NCI-H2081 (cell line): ENCODE results near the gene FRMD1.

ENCODE experiments used
- DNase-seq, 2 experiments: peaks; one replicate each; lab custom pipeline; 2025; lab: John Stamatoyannopoulos, UW

Gene FRMD1

DNA sequence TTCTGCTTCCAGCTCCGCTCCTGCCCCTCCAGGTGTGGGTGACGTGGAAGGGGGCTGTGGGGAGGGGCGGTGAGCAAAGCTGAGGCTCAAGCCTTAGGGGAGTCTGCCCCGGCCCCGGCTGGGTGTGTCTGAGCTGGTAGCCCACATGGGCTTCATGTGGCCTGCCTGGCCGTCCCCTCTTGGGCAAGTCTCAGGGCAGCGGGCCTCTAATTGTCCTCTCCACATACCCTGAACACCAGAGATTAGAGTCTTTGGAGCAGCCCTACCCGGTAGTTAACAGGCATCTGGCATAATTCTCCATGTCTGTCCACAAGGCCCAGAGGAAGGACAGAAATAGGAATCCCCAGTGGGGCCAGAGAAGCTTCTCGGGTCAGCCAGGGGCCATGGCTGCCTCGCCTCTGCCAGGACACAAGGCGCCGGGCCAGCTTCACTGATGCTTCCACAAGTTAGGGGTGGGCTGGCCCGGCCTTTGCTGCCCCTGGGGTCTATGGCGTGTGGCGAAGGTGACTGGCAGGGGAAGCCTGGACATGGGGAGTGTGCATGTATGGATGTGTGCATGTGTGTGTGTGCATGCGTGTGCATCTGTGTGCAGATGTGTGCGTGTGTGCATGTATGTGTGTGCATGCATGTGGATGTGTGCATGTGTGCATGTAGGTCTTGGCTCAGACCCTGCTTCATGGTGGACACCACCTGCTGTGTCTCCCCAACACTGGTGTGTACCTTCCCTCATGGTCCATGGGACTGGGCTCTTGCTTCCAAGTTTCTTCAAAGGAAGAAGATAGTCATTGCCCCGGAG, 24.0 kb downstream of the FRMD1 start:
- no peak for DNase-seq

- DNase-seq: no peak
These were observed 25.0 kb downstream of the FRMD1 start for GRCh38 chr6:168053957-168054471.

GRCh38 chr6:168053086-168053956, 25.7 kb downstream of the FRMD1 start:
- DNase-seq: no peak

DNA sequence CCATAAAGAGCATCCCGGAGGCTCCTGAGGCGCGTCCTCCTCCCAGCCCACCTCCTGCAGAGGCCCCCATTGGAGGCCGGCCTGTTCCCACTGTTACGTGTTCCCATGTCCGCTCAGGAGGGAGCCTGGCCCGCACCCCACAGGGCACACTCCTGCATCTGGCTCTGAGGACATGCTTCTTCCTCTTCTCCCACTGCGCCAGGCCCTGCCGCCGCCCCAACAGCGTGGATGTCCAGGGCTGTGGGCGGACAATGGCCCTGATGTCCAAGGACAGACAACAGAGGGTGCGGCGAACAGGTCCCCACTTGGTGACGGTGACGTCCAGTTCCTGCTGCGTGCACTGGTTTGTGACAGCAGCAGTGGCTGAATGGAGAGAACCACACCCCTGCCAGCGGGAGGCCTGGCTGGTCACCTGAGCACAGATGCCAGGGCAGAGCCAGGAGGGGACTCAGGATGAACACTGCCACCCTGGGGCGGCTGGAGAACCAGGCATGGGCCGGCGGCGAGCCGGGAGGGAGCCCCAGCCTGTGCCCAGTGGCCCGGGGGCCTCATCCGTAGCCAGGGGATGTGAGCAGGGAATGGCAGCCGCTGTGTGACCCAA, 26.6 kb downstream of the FRMD1 start:
- DNase-seq: no peak

DNA sequence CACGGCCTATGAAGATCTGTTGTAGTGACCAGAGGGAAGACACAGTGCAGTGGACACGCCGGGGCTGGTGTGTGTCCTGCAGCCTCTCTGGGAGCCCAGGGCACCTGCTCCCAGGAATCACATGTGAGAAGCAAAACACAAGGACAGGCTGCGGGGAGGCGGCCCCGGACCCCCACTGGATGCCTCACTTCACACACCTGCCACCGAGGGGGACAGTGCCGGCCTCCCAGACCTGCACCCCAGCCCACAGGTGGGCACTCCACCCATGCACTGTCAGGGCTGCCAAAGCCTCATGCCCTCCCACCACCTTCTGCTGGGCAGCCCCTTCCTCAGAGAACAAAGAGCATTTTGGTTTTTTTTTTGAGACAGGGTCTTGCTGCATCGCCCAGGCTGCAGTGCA, 27.4 kb downstream of the FRMD1 start:
- DNase-seq: no peak

- DNase-seq: no peak
These were observed 28.0 kb downstream of the FRMD1 start for GRCh38 chr6:168050881-168051586.

DNA sequence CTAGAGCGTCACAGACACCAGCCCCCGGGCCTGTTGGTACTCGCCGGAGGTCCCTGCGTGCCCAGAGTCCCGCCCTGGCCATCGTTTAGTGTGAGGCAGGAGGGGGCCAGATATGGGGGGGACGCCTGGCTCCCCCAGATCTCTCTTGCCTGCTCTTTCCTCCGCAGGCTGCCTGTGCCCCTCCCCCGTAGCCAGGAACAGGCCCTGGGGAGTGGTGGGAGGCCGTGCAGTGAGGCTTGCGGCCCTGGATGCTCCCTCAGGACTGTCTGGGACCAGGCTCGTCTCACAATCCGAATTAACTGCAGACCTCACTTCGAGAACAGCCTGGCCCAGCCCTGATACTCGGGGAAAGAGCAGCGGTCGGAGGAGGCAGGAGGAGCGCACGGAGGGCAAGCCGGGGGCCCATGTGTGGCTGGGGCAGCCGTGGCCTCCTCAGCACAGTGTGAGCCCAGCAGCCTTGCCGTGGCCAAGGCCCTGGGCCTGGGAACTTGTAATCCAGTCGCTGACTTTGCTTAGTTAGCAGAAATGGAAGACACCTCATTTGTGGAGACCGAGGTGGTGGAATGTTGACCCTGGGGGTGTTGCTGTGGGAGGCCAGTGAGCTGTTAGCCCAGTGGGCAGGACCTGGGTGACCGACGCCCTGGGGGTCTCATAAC, 28.7 kb downstream of the FRMD1 start:
- DNase-seq: no peak

DNA sequence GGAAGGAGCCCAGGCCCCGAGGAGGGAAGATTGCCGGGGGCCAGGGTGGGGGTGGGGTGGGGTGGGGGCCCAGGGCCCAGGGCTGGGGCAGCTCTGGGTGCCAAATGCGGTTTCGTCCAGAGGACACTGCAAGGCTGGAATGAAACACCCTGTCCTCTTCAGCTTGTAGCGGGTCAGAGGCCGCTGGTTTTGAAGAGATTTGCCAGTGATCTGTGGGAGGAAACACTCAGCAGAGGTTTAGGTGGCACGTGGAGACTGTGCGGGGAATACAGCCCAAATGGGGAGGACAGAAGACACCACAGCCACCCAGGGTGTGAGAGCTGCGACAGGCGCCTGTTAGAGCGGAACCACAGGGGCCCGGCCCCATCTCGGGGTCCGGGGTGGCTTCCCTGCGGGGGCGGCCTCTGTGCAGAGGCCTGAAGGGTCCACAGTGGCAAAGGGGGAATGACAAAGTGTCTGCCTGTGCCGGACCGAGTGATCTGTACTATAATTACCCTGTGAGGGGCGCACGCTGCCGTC, 29.2 kb downstream of the FRMD1 start:
- no peak for DNase-seq

- DNase-seq: no peak
These were observed 29.7 kb downstream of the FRMD1 start for GRCh38 chr6:168049277-168049676.

DNA sequence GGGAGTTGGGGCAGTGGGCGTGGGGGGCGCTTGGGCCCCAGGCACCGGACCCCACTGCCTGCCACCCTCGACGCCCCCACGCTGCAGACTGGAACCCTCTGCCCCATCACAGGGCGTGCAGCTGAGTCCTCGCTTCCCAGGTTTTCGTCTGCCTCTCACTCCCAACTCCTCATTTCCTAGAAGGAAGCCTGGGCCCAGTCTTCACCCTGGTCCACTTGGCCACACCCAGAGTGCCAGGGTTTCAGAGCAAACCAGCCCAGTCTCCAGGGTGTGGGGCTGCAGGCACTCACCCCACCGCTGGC, 30.3 kb downstream of the FRMD1 start:
- no peak for DNase-seq

DNA sequence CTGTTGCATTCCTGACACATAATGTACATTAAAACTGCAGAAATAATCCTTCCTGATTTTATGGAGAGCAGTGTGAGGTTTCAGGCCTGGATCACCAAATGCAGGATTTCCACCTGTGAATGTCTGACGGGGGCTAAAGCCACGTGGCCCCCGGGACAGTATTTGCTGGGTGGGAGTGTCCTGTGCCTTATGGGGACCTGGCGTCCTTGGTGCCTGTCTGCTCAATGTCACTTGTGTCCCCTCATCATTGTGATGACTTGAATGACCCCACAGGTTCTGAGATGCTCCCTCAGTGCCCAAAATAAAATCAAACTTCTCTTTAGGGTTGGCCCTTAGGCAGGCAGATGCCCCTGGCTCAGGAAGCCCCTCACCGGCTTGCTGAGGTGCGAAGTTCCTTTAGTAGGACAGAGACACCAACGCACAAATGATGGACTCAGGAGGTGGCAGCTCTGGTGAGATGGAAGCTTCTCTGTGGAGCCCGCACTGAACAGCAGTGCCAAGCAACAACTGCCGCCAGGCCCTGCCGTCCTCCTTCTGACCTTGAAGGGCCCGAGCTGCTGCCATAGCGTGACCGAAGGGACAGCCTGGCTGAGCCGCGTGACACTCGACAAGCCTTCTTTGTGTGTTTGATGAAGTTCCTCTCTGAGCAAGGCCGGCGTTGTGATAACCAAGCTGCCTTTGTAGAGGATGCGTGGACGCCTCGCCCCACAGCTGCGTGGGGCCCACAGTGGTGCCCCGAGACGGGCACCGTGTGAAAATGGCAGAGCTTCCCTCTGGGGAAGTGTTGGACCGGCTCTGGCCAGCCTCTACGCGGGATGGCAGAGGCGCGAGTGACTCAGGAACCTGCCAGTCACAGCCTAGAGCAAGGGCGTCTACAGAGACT, 30.9 kb downstream of the FRMD1 start:
- DNase-seq: no peak

GRCh38 chr6:168046696-168047095, 32.3 kb downstream of the FRMD1 start:
- DNase-seq: no peak

DNA sequence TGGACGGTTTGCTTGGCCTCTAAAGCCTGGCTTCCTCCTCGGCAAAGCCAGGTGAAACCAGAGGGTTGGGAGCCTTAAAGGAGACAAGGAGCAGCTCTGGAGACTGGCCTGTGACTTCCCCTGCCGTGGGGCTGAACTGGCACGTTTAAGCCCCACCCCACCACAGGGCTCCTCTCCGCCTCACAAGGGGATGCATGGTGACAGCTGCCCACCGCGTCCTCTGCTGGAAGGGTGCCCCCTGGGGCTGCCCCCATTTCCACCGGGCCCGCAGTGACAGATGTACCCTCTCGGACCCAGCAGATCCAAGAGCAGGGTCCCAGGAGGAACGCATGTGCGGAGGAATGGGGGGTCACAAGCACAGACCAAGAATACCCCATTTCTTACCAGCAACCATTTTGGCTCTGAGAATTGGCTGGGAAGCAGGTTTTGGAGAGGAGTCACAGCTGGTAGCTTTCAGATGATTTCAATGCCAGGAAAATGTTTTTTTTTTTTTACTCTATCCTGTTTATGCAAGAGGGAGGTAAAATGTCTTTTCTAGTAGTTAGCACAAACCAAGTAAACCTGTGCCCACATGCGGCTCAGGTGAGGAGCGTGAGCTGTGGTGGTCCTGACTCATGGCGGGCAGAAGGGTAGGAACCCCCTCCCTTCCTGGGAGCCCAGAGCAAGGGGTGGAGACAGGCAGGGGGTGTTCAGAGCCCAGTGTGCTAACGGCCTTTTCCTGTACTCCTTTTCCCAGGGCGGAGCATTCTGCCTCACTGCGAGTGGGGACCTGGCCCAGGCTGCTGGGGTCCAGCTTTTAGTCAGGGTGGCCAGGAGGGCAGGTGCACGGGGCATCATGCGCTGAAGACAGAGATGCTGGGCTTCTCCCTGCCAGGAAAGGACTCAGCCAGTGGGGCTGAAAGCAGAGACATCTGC, 33.0 kb downstream of the FRMD1 start:
- DNase-seq: no peak

GRCh38 chr6:168045141-168045691, 33.8 kb downstream of the FRMD1 start:
- DNase-seq: no peak

DNA sequence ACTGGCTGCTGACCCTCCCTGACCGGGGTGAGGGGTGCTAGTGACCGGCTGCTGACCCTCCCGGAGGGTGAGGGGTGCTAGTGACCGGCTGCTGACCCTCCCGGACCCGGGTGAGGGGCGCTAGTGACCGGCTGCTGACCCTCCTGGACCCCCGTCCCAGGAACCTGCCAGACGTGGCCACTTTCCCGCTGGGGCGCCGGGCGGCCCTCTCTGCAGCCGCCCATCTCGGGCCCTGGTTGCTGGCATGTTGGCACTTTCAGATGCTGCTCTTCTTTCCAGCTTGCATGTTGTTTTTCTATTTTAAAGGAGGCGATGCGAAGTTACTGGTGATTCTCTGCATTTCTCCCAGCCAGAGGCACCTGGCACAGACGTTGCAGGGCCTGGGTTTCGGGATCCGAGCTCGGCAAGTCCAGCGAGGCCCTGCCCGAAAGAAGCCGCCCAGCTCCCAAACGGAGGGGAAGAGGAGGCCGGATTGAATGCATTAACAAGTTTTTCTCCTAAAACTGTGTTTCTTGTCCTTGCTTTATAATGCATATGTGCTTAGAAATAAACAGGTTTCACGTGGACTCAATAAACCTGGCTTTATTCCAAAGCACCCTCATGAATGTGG, 34.4 kb downstream of the FRMD1 start:
- no peak for DNase-seq

GRCh38 chr6:168043848-168044415, 35.1 kb downstream of the FRMD1 start:
- DNase-seq: no peak

DNA sequence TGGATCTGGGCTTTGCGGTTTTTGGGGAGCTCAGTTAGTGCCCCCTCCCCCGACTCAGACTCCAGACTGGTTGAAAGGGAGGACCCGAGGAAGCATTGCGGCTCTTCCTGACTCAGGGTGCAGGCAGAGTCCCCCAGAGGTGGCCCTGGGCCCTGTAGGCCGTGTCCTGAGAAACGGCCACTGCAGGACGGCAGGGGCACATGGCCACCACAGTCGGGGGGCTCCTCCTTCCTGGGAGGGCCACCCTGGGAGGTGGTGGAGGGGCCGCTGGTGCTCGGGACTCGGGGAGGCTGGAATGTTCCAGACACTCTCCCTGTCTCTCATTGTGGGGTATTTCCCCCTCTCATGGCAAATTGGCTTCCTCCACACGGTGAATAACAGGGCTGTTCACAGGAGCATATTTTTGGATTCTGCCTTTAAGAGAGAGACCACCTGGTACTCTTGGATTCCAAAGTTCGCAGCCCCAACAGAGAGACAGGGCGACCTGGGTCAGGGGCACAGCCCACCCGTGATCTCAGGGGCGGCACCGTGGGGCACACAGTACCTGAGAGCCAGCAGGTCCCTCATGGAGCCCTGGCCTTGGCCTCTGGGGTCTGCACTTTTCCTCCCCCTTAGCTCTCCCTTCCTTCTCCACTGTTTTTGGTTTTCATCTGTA, 35.7 kb downstream of the FRMD1 start:
- no peak for DNase-seq
